Astrocyte of the hippocampus (primary cell): ENCODE data around the gene SLC5A10.

Experiments
- DNase-seq: peaks from one replicate; pipeline ENCODE4 v3.0.0; 2011; ENCODE audit warnings: low read depth, low spot score

The SLC5A10 gene

GRCh38 chr17:19002805-19003542 is 51.0 kb downstream of the SLC5A10 start:
- DNase-seq = peak; percentile 68

- DNase-seq = peak; percentile 72
Observed at GRCh38 chr17:19003543-19004420, 51.8 kb downstream of the SLC5A10 start.

GRCh38 chr17:19004421-19005136 is 52.6 kb downstream of the SLC5A10 start, which contains the start of gene FAM83G:
Gene FAM83G (minus strand): TSS chr17:19004764. CDS start chr17:19004041, 723 bp downstream.
- DNase-seq = peak; percentile 89

DNA sequence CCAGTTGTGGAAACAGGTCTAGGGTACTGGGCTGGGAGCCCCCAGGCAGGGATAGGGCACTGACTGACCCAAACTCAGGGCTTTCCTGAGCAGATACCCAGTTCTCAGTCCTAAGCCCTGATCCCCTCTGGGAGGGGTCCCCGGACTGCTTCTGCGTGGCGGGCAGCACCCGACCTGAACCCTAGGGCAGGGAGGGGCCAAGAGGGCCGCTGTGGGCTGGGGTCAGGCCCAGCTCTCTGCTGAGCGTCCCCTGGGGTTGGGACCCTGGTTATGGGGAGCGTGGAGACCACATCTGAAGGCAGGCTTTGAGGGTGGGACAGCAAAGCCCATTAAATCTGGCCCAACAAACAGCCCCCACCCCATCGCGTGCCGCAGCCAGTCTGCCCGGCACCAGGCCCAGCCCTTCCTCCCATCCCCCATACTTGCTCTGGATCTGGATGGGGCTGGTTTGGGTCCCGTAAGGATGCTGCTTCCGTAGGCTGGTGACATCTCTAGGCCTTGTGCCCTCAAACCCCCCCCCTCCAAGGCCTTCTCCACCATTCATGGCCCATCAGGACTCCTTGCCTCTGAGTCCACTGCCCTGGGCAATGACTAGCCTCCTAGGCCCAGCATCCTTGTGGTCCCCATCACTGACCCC is 53.3 kb downstream of the SLC5A10 start:
- DNase-seq = no peak

DNA sequence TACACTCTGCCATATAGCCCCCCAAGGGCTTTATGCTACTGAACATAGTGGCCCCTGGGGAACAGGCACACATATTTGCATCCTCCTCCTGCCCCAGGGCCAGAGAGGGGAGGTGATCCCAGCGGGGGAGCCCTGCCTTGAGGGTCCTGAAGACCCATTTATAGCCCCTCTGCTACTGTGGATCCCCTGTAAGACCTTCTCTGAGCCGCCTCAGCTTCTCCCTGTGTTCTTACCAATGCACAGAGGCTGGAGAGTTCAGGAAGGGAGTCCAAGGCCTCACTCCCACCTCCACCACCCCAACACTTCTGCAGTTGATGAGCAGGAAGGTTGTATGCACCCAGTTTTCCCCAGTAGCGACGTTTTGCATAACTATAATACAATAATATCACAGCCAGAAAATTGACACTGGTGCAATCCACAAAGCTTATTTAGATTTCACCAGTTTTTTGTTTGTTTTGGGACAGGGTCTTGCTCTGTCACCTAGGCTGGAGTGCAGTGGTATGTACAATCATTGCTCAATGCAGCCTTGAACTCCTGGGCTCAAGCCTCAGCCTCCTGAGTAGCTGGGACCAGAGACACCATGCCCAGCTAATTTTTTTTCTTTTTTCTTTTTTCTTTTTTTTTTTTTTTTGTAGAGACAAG is 53.9 kb downstream of the SLC5A10 start:
- no peak for DNase-seq

- no peak for DNase-seq
Observed at GRCh38 chr17:19006698-19007097, 54.7 kb downstream of the SLC5A10 start.

DNA sequence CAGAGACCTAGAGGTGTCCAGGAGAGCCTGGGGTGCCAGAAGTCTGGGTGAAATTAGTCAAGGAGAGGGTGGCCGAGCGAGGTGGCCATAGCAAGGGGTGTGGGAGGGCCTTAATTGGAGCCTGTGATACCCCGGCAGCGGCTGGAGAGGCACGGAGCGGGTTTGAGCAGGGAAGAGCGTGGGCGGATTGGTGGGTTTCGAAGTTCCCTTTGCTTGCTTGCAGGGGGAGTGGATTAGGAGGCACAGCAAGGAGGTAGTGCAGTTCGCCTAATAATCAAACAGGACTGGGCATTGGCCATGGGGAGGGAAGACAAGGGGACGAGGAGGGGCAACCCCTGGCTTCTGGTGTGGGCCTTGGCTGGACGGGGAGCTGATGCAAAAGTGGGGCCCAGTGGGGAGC is 58.0 kb downstream of the SLC5A10 start:
- no peak for DNase-seq

GRCh38 chr17:19010729-19011505 is 59.0 kb downstream of the SLC5A10 start:
- no peak for DNase-seq

- DNase-seq = no peak
Observed at GRCh38 chr17:19011581-19011980, 59.6 kb downstream of the SLC5A10 start.

DNA sequence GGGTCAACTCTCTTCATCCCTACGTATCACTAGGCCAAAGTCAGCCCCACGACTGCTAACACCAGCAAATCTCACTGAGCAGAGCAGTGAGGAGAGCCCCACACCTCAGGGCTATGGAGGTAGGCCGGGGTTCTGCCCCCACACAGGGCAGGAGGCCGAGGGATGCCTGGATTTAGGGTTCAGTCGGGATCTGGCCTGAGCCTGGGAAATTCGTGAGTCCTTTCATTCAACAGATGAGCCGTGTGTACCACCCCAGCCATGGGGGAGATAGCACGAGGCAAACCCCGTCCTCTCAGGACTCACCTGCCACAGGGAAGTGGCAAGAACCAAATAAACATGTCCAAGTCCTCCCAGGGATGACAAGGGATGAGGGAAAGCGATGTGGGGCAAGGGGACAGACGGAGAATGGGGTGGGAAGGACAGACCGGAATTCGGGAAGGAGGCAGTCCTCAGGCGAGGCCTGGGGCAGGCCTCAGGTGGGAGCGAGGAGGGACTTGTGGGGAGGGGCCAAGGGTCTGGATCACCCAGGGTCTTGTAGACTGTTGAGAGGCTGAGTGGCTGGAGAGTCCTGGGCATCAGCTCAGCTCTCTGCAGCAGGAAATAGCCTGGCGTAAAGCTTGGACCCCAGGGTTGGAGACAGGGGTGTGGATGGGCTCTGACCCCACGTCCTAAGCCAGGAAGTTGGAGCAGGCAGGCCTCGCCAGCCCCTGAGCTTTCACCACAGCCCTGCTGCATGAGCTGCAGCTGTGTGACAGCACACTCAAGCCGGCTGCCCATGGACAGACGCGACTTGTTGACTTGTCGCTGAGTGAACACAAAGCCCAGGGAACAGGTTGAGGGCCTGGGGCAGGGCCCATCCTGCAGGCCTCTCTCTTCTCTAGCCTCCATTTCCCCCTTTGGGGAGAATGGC is 60.5 kb downstream of the SLC5A10 start:
- no peak for DNase-seq

DNA sequence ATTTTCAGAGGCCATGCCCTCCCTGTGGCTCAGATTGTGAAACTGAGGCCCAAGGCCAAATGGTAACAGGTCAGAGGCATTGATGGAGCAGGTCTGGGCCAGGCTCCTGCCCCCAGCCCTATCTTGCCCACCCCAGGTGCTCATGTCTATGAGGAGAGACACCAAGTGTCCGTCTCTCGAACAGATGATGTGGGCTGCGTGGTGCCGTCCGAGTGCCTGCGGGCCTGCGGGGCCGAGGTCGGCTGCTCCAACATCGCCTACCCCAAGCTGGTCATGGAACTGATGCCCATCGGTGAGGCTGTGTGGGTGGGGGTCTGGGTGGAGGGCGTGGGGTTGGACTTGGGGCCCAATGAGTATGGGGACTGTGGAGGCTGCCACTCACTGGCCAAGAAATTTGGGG is 61.3 kb downstream of the SLC5A10 start:
- DNase-seq = no peak

DNA sequence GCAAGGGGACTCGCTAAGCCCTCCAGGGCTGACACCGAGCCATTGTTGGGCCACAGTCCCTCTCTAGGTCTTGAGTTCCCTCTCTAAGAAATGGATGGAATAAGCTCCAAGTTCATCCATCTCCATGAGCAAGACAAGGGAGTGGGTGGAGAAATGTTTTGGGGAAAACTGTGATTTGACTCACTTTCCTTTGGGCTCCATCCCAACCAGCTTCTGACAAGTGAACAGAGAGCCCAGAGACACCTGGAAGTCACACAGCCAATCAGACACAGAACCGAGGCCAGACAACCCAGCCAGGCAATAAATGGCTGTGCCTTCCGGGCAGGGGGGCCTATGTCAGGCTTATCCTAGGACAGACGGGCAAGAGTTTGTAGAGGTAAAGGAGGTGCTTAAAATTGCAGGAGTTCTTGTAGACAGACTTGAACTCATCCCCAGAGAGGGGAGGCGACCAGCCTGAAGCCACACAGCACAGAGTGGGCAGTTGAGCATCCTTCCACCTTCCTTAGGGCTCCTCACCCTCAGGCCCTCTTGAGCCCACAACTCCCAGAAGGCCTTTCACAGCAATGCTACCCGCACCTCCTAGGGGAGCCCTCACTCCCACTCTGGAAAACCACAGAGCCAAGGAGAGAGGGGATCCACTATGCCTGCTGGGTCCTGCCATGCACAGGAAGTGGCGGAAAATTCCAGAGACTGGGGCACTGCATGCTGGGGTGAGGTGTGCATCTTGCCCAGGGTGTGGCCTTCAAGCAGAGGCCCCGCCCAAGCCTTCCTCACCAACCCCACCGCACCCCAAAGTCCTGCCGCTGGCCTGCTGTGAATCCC is 62.1 kb downstream of the SLC5A10 start:
- DNase-seq = no peak

GRCh38 chr17:19014628-19015215 is 62.8 kb downstream of the SLC5A10 start:
- DNase-seq = no peak

- DNase-seq = no peak
Observed at GRCh38 chr17:19015428-19015827, 63.5 kb downstream of the SLC5A10 start.

GRCh38 chr17:19016297-19016696 is 64.3 kb downstream of the SLC5A10 start:
- DNase-seq = no peak

- no peak for DNase-seq
Observed at GRCh38 chr17:19016881-19017280, 64.9 kb downstream of the SLC5A10 start.

DNA sequence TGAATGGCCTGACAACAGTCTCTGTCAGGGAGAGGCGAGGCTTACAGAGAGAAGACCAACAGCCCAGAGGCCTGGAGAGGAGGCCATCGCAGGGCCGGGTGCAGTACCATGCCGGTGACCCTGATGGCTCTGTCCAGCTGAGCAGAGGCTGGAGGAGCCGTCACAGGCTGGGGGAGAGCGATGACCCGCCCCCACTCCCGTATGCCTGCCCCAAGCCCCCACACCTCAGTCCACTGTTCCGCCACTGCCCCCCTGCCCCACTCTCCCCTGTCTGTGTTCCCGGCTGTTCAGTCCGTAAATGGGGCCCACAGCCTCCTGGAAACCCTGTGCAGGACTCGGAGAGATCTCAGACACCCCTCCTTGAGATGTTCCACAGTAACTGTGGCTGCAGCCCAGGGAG is 65.4 kb downstream of the SLC5A10 start:
- DNase-seq = no peak
